Body of pancreas (tissue), 4 donors: ENCODE results near the gene HMG20B. TPM values are rescaled to one million over a fixed set of nuclear protein-coding genes. Genes with fewer than 3 reads are reported as not detected.

Source experiments
- ATAC-seq: fragments of 150-250 bp; one replicate; pipeline ENCODE4 v1.9.1; 2016
- DNase-seq, 4 donors: peaks; one replicate each; pipeline ENCODE4 v3.0.0-alpha.2; 2019
- H3K27ac ChIP-seq, 4 donors: fragments of 200-600 bp; sonication (generic); 1 replicate in 3 of 4; 2 replicates in 1 of 4; pipeline versions ENCODE4 v1.5.1 to v1.6.1; 2016 to 2019; ENCODE audit warnings: mild to moderate bottlenecking in 1 of 4, mixed read lengths in 1 of 4, moderate library complexity in 1 of 4
- H3K27me3 ChIP-seq, 2 donors: fragments of 200-600 bp; sonication (generic); one replicate each; pipeline ENCODE4 v1.6.0; 2016; ENCODE audit warnings: mild to moderate bottlenecking in 1 of 2
- H3K36me3 ChIP-seq, 2 donors: fragments of 200-600 bp; sonication (generic); replicated peaks in 1 of 2; 2 replicates each; pipeline ENCODE4 v1.5.1; 2016; ENCODE audit warnings: low read depth in 2 of 2; ENCODE audit not compliant: insufficient read depth in 1 of 2
- H3K4me1 ChIP-seq: fragments of 200-600 bp; sonication (generic); one replicate; pipeline ENCODE4 v1.6.0; 2016
- H3K4me3 ChIP-seq, 2 donors: fragments of 200-600 bp; sonication (generic); 1 replicate in 1 of 2; 2 replicates in 1 of 2; pipeline ENCODE4 v1.5.1; 2016 to 2019
- H3K9me3 ChIP-seq, 3 donors: fragments of 200-600 bp; sonication (generic); 1 replicate in 2 of 3; 2 replicates in 1 of 3; pipeline ENCODE4 v1.5.1; 2016
- CTCF ChIP-seq, 7 experiments: fragments of 450-650 bp in 4 of 7; fragments of 200-600 bp in 3 of 7; sonication (generic) in 3 of 7; IDR thresholded peaks; one replicate each; pipeline ENCODE4 v1.5.1; 2016 to 2019; ENCODE audit warnings: antibody characterized with exemption in 7 of 7
- POLR2A ChIP-seq, 3 donors: fragments of 450-650 bp; IDR thresholded peaks; one replicate each; pipeline ENCODE4 v1.6.1; 2016; ENCODE audit warnings: antibody characterized with exemption in 3 of 3, mild to moderate bottlenecking in 2 of 3
- WGBS, 2 donors: methylation state at CpG; one replicate each; pipeline ENCODE4 v1.1.5; 2017; 5-methylcytosine and 5-hydroxymethylcytosine counted together
- intact Hi-C: fragments of 100-400 bp; cut with DNase I; formaldehyde crosslinking; loops from one replicate; pipeline ENCODE4 v1.15.1; 2023
- total RNA-seq, 2 donors: library from RNA; depleted of rRNA; stranded (reverse); fragments of >200 nt; gene quantifications; one replicate each; pipeline ENCODE4 v1.1.0, GENCODE V29; 2016

Gene HMG20B
- total RNA-seq, 2 donors from 2014 or later, result 66.7 to 91.0 TPM

GRCh38 chr19:3607303-3608078, 34.7 kb downstream of the HMG20B start:
- ATAC-seq (peak; percentile 5), DNase-seq (no peak)
- intact Hi-C loops, result no loop called here
- H3K27ac ChIP-seq, result peak overlapping the region in 3 of 4 donors; percentile 28 to 45 (median 40)
- H3K4me1 ChIP-seq, result peaks cover 26% of the 10 kb centered on the region
- H3K4me3 ChIP-seq, result no peak overlapping the region
- TF ChIP-seq POLR2A (IDR thresholded peaks at IDR 0.05), result no peak
- TF ChIP-seq CTCF (IDR thresholded peaks at IDR 0.05), result no peak
- H3K9me3 ChIP-seq, result no peaks in the 10 kb centered on the region
- no peaks in the 10 kb centered on the region for H3K27me3 ChIP-seq
- peaks cover 2 to 5% of the 10 kb centered on the region in 2 donors for H3K36me3 ChIP-seq
- WGBS, 2 donors, result 37 to 46% methylated on average over 17 to 22 of the region's 22 CpGs

- ATAC-seq (no peak), DNase-seq (no peak)
- 43 to 55% methylated on average over 3 of the region's 3 CpGs for WGBS, 2 donors
- no peaks in the 10 kb centered on the region for H3K27me3 ChIP-seq
- peaks cover 23% of the 10 kb centered on the region for H3K4me1 ChIP-seq
- peaks cover 2 to 5% of the 10 kb centered on the region in 2 donors for H3K36me3 ChIP-seq
- TF ChIP-seq POLR2A (IDR thresholded peaks at IDR 0.05) (no peak), CTCF (IDR thresholded peaks at IDR 0.05) (no peak)
- no peak overlapping the region for H3K4me3 ChIP-seq
- H3K27ac ChIP-seq, result peak overlapping the region in 3 of 4 donors; percentile 10 to 45 (median 40)
- intact Hi-C loops, result no loop called here
- no peaks in the 10 kb centered on the region for H3K9me3 ChIP-seq
Measured at GRCh38 chr19:3608079-3608641, 35.4 kb downstream of the HMG20B start.

- intact Hi-C loops, result no loop called here
- H3K36me3 ChIP-seq, result peaks cover 2 to 5% of the 10 kb centered on the region in 2 donors
- peaks cover 16% of the 10 kb centered on the region for H3K4me1 ChIP-seq
- 43% methylated on average over 21 of the region's 21 CpGs; no CpG with 5 or more reads in 1 of the 2 donors for WGBS, 2 donors
- DNase-seq, result no peak
- no peaks in the 10 kb centered on the region for H3K27me3 ChIP-seq
- no peak for TF ChIP-seq CTCF (IDR thresholded peaks at IDR 0.05)
- no peak for TF ChIP-seq POLR2A (IDR thresholded peaks at IDR 0.05)
- no peak overlapping the region for H3K4me3 ChIP-seq
- H3K9me3 ChIP-seq, result no peaks in the 10 kb centered on the region
- ATAC-seq, result no peak
- H3K27ac ChIP-seq, result peak overlapping the region in 1 of 4 donors; percentile 40
Measured at GRCh38 chr19:3608750-3609322, 36.1 kb downstream of the HMG20B start.

GRCh38 chr19:3609779-3610719, 37.3 kb downstream of the HMG20B start:
- Histone ChIP-seq H3K4me1 (peaks cover 15% of the 10 kb centered on the region), H3K36me3 (peaks cover 2 to 5% of the 10 kb centered on the region in 2 donors), H3K27me3 (no peaks in the 10 kb centered on the region), H3K9me3 (no peaks in the 10 kb centered on the region), H3K4me3 (no peak overlapping the region), H3K27ac (no peak overlapping the region)
- intact Hi-C loops, result loop anchor here (10.0 kb wide), 1 partner anchor 315 kb away; no protein-coding TSS in a partner anchor
- DNase-seq (no peak), ATAC-seq (no peak)
- WGBS, 2 donors, result 78 to 89% methylated on average over 15 to 24 of the region's 24 CpGs
- no peak for TF ChIP-seq POLR2A (IDR thresholded peaks at IDR 0.05)
- TF ChIP-seq CTCF (IDR thresholded peaks at IDR 0.05), result no peak
